WI38 (cell line): ENCODE data around the gene SGPP1.

Experiments used
- H3K4me3 ChIP-seq: 2 replicates; pipeline ENCODE4 v1.5.1; 2011; ENCODE audit warnings: low read depth, mild to moderate bottlenecking, control low read depth, low read length
- TF ChIP-seq, protein P1 (sequence below): IDR thresholded peaks from 2 replicates; pipeline ENCODE4 v1.5.1; 2012; ENCODE audit warnings: low read depth, mild to moderate bottlenecking, control low read depth, low read length

The SGPP1 gene

DNA sequence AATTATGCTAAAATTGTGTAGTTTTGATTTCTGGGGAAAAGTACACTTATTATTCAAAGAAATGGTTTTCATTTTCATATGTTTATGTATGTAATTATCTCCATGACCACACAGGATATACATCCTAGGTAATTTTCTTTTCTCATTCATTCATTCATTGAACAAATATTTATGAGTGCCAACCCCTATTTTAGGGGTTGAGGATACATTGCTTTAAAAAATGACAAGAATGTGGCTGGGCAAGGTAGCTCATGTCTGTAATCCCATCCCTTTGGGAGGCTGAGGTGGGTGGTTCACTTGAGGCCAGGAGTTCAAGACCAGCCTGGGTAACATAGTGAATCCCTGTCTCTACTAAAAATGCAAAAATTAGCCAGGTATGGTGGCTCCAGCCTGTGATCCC is 40.9 kb downstream of the SGPP1 start:
- TF ChIP-seq, protein P1, sequence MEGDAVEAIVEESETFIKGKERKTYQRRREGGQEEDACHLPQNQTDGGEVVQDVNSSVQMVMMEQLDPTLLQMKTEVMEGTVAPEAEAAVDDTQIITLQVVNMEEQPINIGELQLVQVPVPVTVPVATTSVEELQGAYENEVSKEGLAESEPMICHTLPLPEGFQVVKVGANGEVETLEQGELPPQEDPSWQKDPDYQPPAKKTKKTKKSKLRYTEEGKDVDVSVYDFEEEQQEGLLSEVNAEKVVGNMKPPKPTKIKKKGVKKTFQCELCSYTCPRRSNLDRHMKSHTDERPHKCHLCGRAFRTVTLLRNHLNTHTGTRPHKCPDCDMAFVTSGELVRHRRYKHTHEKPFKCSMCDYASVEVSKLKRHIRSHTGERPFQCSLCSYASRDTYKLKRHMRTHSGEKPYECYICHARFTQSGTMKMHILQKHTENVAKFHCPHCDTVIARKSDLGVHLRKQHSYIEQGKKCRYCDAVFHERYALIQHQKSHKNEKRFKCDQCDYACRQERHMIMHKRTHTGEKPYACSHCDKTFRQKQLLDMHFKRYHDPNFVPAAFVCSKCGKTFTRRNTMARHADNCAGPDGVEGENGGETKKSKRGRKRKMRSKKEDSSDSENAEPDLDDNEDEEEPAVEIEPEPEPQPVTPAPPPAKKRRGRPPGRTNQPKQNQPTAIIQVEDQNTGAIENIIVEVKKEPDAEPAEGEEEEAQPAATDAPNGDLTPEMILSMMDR = no peak
- H3K4me3 ChIP-seq = no peak overlapping the region

DNA sequence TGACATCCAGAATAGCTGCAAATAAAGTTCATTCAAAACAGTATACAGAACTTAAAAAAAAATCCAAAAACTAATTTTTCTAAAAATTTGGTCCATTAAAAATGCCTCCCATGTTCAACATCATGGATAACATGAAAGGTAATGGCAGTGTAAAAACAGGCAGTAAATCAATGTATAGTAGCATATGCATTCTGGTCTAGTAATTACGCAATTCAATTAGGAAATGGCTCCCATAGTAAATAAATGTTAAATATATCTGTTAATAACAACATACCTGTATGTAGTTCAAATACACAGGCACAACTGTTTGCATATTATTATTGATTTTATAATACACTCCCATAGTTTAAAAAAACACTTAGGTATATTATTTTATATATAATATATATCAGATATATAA is 42.5 kb downstream of the SGPP1 start:
- TF ChIP-seq, protein P1 = no peak

DNA sequence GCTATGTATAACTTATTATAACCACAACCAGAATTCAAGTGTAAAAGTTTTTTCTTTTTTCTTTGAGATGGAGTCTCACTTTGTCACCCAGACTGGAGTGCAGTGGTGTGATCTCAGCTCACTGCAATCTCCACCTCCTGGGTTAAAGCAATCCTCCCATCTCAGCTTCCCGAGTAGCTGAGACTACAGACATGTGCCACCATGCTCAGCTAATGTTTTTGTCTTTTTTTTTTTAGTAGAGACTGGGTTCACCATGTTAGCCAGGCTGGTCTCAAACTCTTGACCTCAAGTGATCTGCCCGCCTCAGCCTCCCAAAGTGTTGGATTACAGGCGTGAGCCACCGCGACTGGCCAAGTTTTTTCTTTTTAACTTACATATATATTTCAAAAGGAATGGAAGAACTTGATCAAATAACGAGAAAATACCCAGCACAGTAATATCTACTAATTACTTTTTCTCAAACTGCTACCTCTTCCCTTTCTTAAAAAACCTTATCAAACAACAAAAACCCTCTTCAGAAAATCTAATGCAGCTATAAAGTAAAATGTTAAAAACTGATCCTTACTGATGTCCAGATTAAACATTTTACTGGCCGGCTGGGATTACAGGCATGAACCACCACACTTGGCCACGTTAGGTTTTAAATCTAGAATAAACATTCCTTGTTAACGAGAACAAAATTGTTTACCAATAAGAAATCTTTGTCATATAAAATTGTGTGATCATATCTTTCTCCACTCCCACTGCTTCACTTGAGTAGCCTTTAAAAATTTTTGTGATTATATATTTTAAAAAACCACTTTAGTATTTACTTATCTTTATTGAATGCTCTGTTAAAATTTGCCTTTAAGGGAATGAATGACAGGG is 44.9 kb downstream of the SGPP1 start:
- TF ChIP-seq, protein P1 = no peak
- no peak overlapping the region for H3K4me3 ChIP-seq

More for the DNA sequence above, 42.5 kb downstream of the SGPP1 start:
- no peak overlapping the region for H3K4me3 ChIP-seq

DNA sequence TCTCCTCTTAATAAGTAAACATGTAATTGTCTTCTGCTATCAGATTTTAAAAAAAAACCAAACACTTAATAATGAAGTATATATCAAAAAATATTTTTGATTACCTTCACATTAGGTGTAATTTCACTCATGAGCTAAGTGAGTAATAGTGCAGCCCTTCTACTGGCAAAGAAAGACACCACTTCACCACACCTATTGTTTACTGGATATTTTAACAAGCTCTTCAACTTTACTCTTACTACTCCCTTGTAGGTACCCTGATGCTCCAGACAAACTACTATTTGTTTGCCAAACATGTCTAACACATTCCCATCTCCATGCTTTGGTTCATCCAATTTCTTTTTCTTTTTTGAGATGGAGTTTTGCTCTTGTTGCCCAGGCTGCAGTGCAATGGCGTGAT is 49.3 kb downstream of the SGPP1 start:
- no peak overlapping the region for H3K4me3 ChIP-seq
- TF ChIP-seq, protein P1 = no peak

DNA sequence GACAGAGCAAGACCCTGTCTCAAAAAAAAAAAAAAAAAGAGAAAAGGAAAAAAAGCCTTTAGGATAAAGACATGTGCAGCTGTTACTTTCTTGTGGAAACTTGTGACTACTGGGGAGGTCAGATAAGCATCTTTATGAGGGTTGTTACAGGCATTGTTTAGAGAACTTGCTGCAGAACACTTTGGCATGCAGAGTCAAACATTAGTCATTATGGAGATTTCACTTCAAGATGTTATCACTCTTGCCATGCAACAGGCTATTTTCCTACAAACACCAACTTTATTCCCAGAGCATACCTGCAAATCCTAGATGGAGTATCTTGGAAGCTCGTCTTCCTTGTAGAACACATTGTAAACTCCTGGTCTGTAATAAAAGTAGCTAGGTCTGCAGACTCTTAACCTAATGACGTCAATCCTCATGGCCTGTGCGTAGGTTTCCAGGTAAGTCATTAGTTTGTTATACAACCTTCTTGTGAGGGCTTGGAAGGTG is 49.9 kb downstream of the SGPP1 start:
- TF ChIP-seq, protein P1 = no peak
- H3K4me3 ChIP-seq = no peak overlapping the region

DNA sequence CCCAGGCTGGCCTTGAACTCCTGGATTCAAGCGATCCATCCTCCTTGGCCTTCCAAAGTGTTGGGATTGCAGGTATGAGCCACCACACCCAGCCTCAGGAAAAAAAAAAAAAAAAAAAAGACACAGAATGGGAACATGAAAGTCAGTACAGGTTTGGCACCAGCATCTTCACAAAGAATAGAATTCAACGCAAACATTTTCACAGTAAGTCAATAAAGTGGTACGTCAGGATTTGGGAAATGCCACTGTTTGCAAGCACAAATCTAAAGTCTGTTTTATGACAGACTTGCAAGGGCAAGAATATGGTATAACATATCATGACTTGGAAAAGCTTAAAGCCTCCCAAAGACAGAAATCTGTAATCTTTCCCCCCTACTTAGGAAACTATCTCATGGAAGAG is 51.2 kb downstream of the SGPP1 start:
- H3K4me3 ChIP-seq = no peak overlapping the region
- TF ChIP-seq, protein P1 = no peak

DNA sequence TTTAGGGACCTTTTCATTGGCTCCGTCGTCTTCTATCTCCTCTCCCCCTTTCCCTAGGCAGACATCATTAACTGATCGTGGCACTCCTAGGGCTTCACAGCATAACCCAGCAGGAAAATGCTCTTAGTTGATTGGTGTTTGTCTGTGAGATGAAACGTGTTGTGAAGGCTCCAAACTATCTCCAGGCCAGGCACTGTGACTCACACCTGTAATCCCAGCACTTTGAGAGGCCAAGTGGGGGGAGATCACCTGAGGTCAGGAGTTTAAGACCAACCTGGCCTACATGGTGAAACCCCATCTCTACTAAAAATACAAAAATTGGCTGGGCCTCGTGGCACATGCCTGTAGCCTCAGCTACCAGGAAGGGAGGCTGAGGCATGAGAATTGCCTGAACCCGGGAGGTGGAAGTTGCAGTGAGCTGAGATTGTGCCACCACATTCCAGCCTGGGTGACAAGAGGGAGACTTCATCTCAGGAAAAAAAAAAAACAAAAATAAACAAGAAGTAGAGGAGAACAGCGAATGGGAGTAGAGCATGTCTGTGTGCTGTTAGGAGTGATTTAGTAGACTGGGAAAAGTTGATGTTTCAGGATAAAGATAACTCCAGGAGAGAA is 53.9 kb downstream of the SGPP1 start:
- H3K4me3 ChIP-seq = no peak overlapping the region
- TF ChIP-seq, protein P1 = no peak
